Transverse colon (tissue), 4 donors: ENCODE data around the gene GOLGA8S. TPM values are rescaled to one million over a fixed set of nuclear protein-coding genes. Genes with fewer than 3 reads are reported as not detected.
"Not testable (repeated sequence)": the region's sequence is repeated elsewhere in the genome, so short reads cannot be mapped to it uniquely, and the experiment has no call there.

Source experiments
- DNase-seq: peaks from one replicate; pipeline ENCODE4 v3.0.0-alpha.2; 2019
- H3K27ac ChIP-seq, 4 donors: fragments of 200-600 bp; sonication (generic); 2 replicates each; pipeline ENCODE4 v1.5.1; 2016 to 2018; ENCODE audit warnings: inconsistent platforms in 4 of 4
- H3K27me3 ChIP-seq: fragments of 200-600 bp; sonication (generic); 2 replicates; pipeline ENCODE4 v1.5.1; 2017; ENCODE audit warnings: inconsistent platforms
- H3K36me3 ChIP-seq, 4 donors: fragments of 200-600 bp; sonication (generic); 2 replicates each; pipeline ENCODE4 v1.5.1; 2017 to 2019; ENCODE audit warnings: inconsistent platforms in 4 of 4
- H3K4me1 ChIP-seq, 4 donors: fragments of 200-600 bp; sonication (generic); 2 replicates each; pipeline ENCODE4 v1.5.1; 2017 to 2020; ENCODE audit warnings: inconsistent platforms in 4 of 4
- H3K4me3 ChIP-seq, 4 donors: fragments of 200-600 bp; sonication (generic); 1 replicate in 1 of 4; 2 replicates in 3 of 4; pipeline versions ENCODE4 v1.5.1 to v1.6.1; 2017 to 2019; ENCODE audit warnings: inconsistent platforms in 4 of 4
- H3K9me3 ChIP-seq, 2 donors: fragments of 200-600 bp; sonication (generic); 2 replicates each; pipeline ENCODE4 v1.5.1; 2017 to 2019; ENCODE audit warnings: inconsistent platforms in 2 of 2
- WGBS, 2 donors: methylation state at CpG; one replicate each; pipeline ENCODE4 v1.1.5; 2018; ENCODE audit warnings: low coverage in 1 of 2; 5-methylcytosine and 5-hydroxymethylcytosine counted together
- in situ Hi-C, 4 donors: fragments of 200-750 bp; cut with MboI; loops; one replicate each; pipeline versions ENCODE4 v1.15.0 to v1.15.1; 2017; ENCODE audit warnings: low sequenced_read_pairs in 3 of 4, low pct_ligation_motif_present in 1 of 4, low pct_unique_long_range_greater_than_20kb in 1 of 4
- intact Hi-C: fragments of 100-400 bp; cut with DNase I; formaldehyde crosslinking; loops from one replicate; pipeline ENCODE4 v1.15.1; 2023; ENCODE audit warnings: low total_unique reads
- total RNA-seq, 4 donors: library from RNA; depleted of rRNA; stranded (reverse); fragments of >200 nt; gene quantifications; one replicate each; pipeline ENCODE4 v1.1.0, GENCODE V29; 2016

GOLGA8S gene, protein sequence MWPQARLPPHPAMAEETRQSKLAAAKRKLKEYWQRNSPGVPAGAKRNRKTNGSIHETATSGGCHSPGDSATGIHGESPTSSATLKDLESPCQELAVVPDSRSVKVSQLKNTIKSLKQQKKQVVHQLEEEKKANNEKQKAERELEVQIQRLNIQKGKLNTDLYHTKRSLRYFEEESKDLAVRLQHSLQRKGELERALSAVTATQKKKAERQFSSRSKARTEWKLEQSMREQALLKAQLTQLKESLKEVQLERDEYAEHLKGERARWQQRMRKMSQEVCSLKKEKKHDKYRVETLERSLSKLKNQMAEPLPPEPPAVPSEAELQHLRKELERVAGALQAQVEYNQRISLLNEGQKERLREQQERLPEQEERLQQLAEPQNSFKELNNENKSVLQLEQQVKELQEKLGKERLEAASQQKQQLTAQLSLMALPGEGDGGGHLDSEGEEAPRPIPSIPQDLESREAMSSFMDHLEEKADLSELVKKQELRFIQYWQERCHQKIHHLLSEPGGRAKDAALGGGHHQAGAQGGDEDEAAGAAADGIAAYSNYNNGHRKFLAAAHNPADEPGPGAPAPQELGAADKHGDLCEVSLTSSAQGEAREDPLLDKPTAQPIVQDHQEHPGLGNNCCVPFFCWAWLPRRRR
- not detected for total RNA-seq

DNA sequence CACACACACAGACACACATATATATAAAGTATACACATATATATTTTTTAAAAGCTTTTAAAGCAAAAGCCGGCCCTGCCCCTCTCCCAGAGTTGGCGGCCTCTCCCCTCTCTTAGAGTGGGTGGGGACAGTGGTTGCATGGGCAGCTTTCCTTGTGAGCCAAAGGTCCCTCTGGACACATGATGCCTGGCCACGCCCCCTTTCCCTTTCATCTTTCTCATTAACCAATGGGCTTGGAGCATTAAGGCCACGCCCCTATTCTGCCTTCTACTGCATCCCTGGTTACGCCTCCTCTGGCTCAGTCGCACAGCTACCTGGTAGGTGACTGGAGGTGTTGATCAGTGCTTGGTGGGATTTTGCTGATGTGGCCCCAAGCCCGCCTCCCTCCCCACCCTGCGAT is at the start of gene GOLGA8S:
Gene GOLGA8S, plus strand, starts transcription at position 301 of the 400 bp plus-strand sequence. Its CDS starts 62 bp downstream, at position 363.
- intact Hi-C loops, H3K9me3 ChIP-seq, H3K36me3 ChIP-seq, H3K4me3 ChIP-seq, H3K4me1 ChIP-seq, DNase-seq, H3K27ac ChIP-seq, H3K27me3 ChIP-seq, in situ Hi-C loops: not testable (repeated sequence)
- WGBS, 2 donors: no CpG with 5 or more reads among the region's 8 CpGs

DNA sequence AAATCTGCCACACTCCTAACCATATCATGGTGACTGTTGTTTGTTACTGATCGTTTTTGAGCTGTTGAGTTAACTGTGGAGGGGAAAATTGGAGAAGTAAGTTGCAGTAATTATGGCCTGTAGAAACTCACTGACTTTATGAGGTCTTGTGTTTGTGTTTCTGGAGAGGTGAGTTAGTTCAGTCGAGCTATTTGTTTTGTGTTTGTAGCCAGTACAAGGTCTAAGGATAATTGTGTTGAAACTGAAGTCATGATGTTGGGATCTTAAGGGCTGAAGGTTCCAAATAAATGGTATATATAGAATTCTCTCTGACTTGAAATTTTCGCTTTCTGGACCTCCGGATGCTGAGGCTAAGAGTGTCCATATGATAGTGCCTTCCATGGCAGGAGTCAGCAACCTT is 49.7 kb upstream of the GOLGA8S start:
- Histone ChIP-seq H3K4me3 (peak overlapping the region in 3 of 4 donors; percentile 40 to 58 (median 42)), H3K27ac (peak overlapping the region; percentile 67 to 83 (median 74)), H3K36me3 (peaks cover 0 to 13% (median 2%) of the 10 kb centered on the region in 4 donors), H3K4me1 (peaks cover 12 to 21% (median 16%) of the 10 kb centered on the region in 4 donors)
- DNase-seq, in situ Hi-C loops, H3K9me3 ChIP-seq, H3K27me3 ChIP-seq, intact Hi-C loops: not testable (repeated sequence)
- 30 to 39% methylated on average over 3 to 4 of the region's 4 CpGs for WGBS, 2 donors

DNA sequence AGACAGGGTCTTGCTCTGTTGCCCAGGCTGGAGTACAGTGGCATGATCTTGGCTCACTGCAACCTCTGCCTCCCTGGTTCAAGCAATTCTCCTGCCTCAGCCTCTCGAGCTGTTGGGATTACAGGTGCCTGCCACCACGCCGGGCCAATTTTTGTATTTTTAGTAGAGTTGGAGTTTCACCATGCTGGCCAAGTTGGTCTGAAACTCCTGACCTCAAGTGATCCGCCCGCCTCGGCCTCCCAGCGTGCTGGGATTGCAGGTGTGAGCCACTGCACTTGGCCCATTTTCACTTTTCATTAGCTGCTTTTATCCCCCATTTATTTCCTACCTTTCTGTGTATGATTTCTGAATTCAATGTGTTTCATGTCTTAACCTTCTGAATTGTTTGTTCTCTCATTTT is 48.6 kb upstream of the GOLGA8S start:
- peak; percentile 50 for DNase-seq
- H3K36me3 ChIP-seq: peaks cover 0 to 22% (median 6%) of the 10 kb centered on the region in 4 donors
- peaks cover 12 to 21% (median 16%) of the 10 kb centered on the region in 4 donors for H3K4me1 ChIP-seq
- in situ Hi-C loops, H3K4me3 ChIP-seq, H3K9me3 ChIP-seq, intact Hi-C loops, H3K27me3 ChIP-seq: not testable (repeated sequence)
- H3K27ac ChIP-seq: peak overlapping the region; percentile 1 to 78 (median 68)
- 77 to 79% methylated on average over 7 of the region's 7 CpGs for WGBS, 2 donors

DNA sequence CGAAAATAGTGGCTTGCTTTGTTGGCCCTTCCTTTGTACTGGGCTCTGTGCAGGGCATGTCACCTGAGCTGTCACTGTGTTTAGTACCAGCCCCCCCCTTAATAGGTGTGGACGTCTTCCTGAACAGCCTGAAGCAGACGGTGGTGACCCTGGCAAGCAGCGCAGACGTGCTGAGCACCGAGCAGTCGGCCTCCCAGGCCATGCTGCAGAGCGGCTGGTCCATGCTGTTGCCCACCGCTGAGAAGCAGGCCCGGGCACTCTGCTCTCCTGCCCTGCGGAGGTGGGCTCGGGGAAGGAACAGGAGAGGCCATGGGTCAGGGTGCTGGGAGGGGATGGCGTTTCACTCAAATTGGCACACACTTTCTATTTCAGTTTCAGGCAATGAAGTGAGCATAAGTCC is 43.3 kb upstream of the GOLGA8S start:
- H3K27me3 ChIP-seq, H3K4me3 ChIP-seq, DNase-seq, in situ Hi-C loops, intact Hi-C loops, H3K27ac ChIP-seq, H3K4me1 ChIP-seq, H3K9me3 ChIP-seq: not testable (repeated sequence)
- H3K36me3 ChIP-seq: peaks cover 0 to 27% (median 6%) of the 10 kb centered on the region in 4 donors
- 95% methylated on average over 11 of the region's 13 CpGs; no CpG with 5 or more reads in 1 of the 2 donors for WGBS, 2 donors

DNA sequence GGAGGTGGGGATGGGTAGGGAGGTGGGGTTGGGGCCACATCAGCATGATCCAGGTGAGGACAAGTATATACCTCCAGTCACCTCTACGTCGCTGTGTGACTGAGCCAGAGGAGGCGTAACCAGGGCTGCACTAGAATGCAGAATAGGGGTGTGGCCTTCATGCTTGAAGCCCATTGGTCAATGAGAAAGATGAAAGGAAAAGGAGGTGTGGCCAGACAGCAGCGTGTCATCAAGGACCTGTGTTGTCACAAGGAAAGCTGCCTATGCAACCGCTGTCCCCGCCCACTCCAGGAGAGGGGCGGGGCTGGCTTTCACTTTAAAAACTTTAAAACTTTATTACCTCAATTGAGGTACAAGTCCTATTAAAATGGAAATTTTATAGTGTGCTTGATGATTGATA is 20.5 kb upstream of the GOLGA8S start, which contains the start of gene GOLGA6L26:
Gene GOLGA6L26, minus strand, starts transcription at position 101 of the 400 bp plus-strand sequence. Its CDS starts 61 bp downstream, at position 40.
- in situ Hi-C loops, intact Hi-C loops, DNase-seq, H3K27me3 ChIP-seq, H3K9me3 ChIP-seq, H3K4me3 ChIP-seq, H3K27ac ChIP-seq, H3K4me1 ChIP-seq, H3K36me3 ChIP-seq: not testable (repeated sequence)
- no CpG with 5 or more reads among the region's 7 CpGs for WGBS, 2 donors

DNA sequence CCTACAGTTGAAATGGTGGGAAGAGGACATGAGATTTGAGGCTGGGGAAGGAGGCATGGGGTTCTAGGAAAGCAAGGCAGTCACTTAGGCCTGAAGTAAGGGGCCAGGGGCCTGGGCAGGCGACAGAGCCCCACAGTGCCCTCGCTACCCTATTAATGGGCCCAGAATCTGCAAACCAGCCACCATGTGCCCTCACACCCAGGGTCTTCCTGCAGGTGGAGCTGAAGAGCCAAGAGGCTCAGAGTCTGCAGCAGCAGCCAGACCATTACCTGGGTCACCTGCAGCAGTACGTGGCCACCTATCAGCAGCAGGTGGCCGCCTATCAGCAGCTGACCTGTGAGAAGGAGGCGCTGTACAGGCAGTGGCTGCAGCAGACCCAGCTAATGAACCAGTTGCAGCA is 8.1 kb downstream of the GOLGA8S start:
- DNase-seq: peak; percentile 29
- H3K27me3 ChIP-seq, H3K4me3 ChIP-seq, H3K36me3 ChIP-seq, H3K27ac ChIP-seq, in situ Hi-C loops, intact Hi-C loops, H3K9me3 ChIP-seq, H3K4me1 ChIP-seq: not testable (repeated sequence)
- WGBS, 2 donors: no CpG with 5 or more reads among the region's 5 CpGs

DNA sequence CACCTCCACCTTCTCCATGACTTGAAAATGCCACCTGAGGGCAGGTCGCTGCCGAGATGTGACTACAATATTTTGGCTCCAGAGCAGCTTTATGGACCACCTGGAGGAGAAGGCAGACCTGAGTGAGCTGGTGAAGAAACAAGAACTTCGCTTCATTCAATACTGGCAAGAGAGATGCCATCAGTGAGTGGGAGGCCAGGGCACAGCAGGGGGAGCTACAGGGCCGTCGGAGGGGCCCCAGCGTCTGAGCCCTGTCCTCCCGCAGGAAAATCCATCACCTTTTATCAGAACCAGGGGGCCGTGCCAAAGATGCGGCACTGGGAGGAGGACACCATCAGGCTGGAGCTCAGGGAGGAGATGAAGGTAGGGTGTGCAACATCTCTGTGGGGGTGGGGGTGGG is 9.7 kb downstream of the GOLGA8S start:
- 56% methylated on average over 3 of the region's 9 CpGs; no CpG with 5 or more reads in 1 of the 2 donors for WGBS, 2 donors
- H3K36me3 ChIP-seq, H3K27ac ChIP-seq, DNase-seq, H3K27me3 ChIP-seq, intact Hi-C loops, H3K9me3 ChIP-seq, H3K4me3 ChIP-seq, in situ Hi-C loops, H3K4me1 ChIP-seq: not testable (repeated sequence)
